IMR-90 (cell line): ENCODE results near the gene BTBD1. TPM values are rescaled to one million over a fixed set of nuclear protein-coding genes. Genes with fewer than 3 reads are reported as not detected.

ENCODE experiments used
- ATAC-seq: fragments of 200-7000 bp; cut with Tn5 transposase; 2 replicates; pipeline ENCODE4 v1.9.1; 2020; ENCODE audit warnings: low read depth, mild to moderate bottlenecking, moderate library complexity
- BruUV-seq: library from RNA; stranded (reverse); fragments of 400-500 nt; replicated peaks from 2 replicates; lab custom pipeline; 2021; lab: Mats Ljungman, UMichigan
- CTCF ChIA-PET: fragments of 300-600 bp; formaldehyde crosslinking; extraction: SDS; loops from one replicate; lab custom pipeline; 2021; ENCODE audit warnings: antibody characterized with exemption; lab: Yijun Ruan, JAX
- POLR2A ChIA-PET: fragments of 300-600 bp; sonication (Branson Sonifier 250); formaldehyde crosslinking; loops from one replicate; lab custom pipeline; 2022; ENCODE audit warnings: antibody characterized with exemption; ENCODE audit not compliant: unreplicated experiment; lab: Charles Lee
- DNase-seq: peaks from one replicate; pipeline ENCODE4 v3.0.0; 2013
- H2AFZ ChIP-seq: replicated peaks from 2 replicates; pipeline ENCODE3; 2013; ENCODE audit warnings: low read length, mild to moderate bottlenecking; ENCODE audit not compliant: poor library complexity
- H2AK5ac ChIP-seq: 2 replicates; pipeline ENCODE4 v1.6.1; 2013; ENCODE audit warnings: low read depth, low read length, inconsistent platforms
- H2AK9ac ChIP-seq: replicated peaks from 2 replicates; pipeline ENCODE3; 2013; ENCODE audit warnings: mild to moderate bottlenecking, low read depth, low read length, moderate library complexity; ENCODE audit not compliant: poor library complexity
- H2BK120ac ChIP-seq: 2 replicates; pipeline ENCODE4 v1.6.1; 2013; ENCODE audit warnings: low read depth, low read length, inconsistent platforms
- H2BK15ac ChIP-seq: 3 replicates; pipeline ENCODE4 v1.6.1; 2013; ENCODE audit warnings: low read depth, low read length, inconsistent platforms
- H2BK20ac ChIP-seq: 2 replicates; pipeline ENCODE4 v1.6.1; 2013; ENCODE audit warnings: low read depth, mild to moderate bottlenecking, inconsistent platforms, low read length, moderate library complexity
- H2BK5ac ChIP-seq: 2 replicates; pipeline ENCODE4 v1.6.1; 2013; ENCODE audit warnings: mild to moderate bottlenecking, low read depth, low read length, inconsistent platforms; ENCODE audit not compliant: poor library complexity, severe bottlenecking
- H3K14ac ChIP-seq: replicated peaks from 2 replicates; pipeline ENCODE4 v1.6.1; 2013; ENCODE audit warnings: low read depth, low read length, inconsistent platforms
- H3K18ac ChIP-seq: 2 replicates; pipeline ENCODE4 v1.6.1; 2013; ENCODE audit warnings: low read depth, low read length, control low read depth
- H3K23ac ChIP-seq: 2 replicates; pipeline ENCODE4 v1.6.1; 2013; ENCODE audit warnings: low read depth, low read length, inconsistent platforms
- H3K27ac ChIP-seq: 2 replicates; pipeline ENCODE4 v1.5.1; 2013; ENCODE audit warnings: mild to moderate bottlenecking, control low read depth, low read length; ENCODE audit not compliant: insufficient read depth
- H3K27me3 ChIP-seq: 2 replicates; pipeline ENCODE4 v1.6.1; 2013; ENCODE audit warnings: low read length; ENCODE audit not compliant: control insufficient read depth, insufficient read depth
- H3K36me3 ChIP-seq: 2 replicates; pipeline ENCODE4 v1.6.1; 2013; ENCODE audit warnings: low read length, mixed read lengths; ENCODE audit not compliant: control insufficient read depth, insufficient read depth
- H3K4ac ChIP-seq: 2 replicates; pipeline ENCODE4 v1.6.1; 2013; ENCODE audit warnings: low read depth, low read length, inconsistent platforms
- H3K4me1 ChIP-seq: 2 replicates; pipeline ENCODE4 v1.6.1; 2013; ENCODE audit warnings: low read length, mixed read lengths; ENCODE audit not compliant: control insufficient read depth, insufficient read depth
- H3K4me2 ChIP-seq: 2 replicates; pipeline ENCODE4 v1.6.1; 2013; ENCODE audit warnings: low read depth, mild to moderate bottlenecking, control low read depth, low read length, moderate library complexity
- H3K4me3 ChIP-seq: 2 replicates; pipeline ENCODE4 v1.5.1; 2013; ENCODE audit warnings: low read depth, mild to moderate bottlenecking, control low read depth, low read length, moderate library complexity; ENCODE audit not compliant: insufficient read depth
- H3K56ac ChIP-seq: 2 replicates; pipeline ENCODE4 v1.6.1; 2013; ENCODE audit warnings: low read length, inconsistent platforms; ENCODE audit not compliant: insufficient read depth; ENCODE audit errors: extremely low read depth
- H3K79me1 ChIP-seq, 2 experiments: 2 replicates each; pipeline ENCODE4 v1.6.1; 2013; ENCODE audit warnings: low read length in 2 of 2, inconsistent platforms in 1 of 2, low read depth in 1 of 2
- H3K9ac ChIP-seq: 2 replicates; pipeline ENCODE4 v1.6.1; 2013; ENCODE audit warnings: low read depth, low read length, control low read depth
- H3K9me1 ChIP-seq: 2 replicates; pipeline ENCODE4 v1.6.1; 2013; ENCODE audit warnings: low read length, inconsistent platforms; ENCODE audit not compliant: insufficient read depth
- H3K9me3 ChIP-seq: 2 replicates; pipeline ENCODE4 v1.6.1; 2013; ENCODE audit warnings: low read length; ENCODE audit not compliant: control insufficient read depth, insufficient read depth
- H4K20me1 ChIP-seq: 2 replicates; pipeline ENCODE4 v1.6.1; 2013; ENCODE audit warnings: low read length, inconsistent platforms; ENCODE audit not compliant: insufficient read depth
- H4K5ac ChIP-seq: 2 replicates; pipeline ENCODE4 v1.6.1; 2013; ENCODE audit warnings: mild to moderate bottlenecking, low read depth, low read length, control low read depth
- H4K8ac ChIP-seq, 2 experiments: 2 replicates each; pipeline ENCODE4 v1.6.1; 2013; ENCODE audit warnings: low read depth in 2 of 2, low read length in 2 of 2, control low read depth in 1 of 2, inconsistent platforms in 1 of 2
- H4K91ac ChIP-seq: 2 replicates; pipeline ENCODE4 v1.6.1; 2013; ENCODE audit warnings: low read depth, low read length, inconsistent platforms; ENCODE audit not compliant: insufficient read depth
- BHLHE40 ChIP-seq: fragments of 150-350 bp; IDR thresholded peaks from 2 replicates; pipeline ENCODE4 v1.6.1; 2016; ENCODE audit warnings: mild to moderate bottlenecking, low read depth, low read length
- CHD1 ChIP-seq: IDR thresholded peaks from 2 replicates; pipeline ENCODE4 v1.6.1; 2012; ENCODE audit warnings: low read depth, low read length, improper control_type of control experiment
- FOS ChIP-seq: fragments of 150-350 bp; IDR thresholded peaks from 2 replicates; pipeline ENCODE4 v1.6.1; 2016; ENCODE audit warnings: low read depth, low read length
- MAFK ChIP-seq: IDR thresholded peaks from 2 replicates; pipeline ENCODE4 v1.6.1; 2012; ENCODE audit warnings: low read depth, low read length, improper control_type of control experiment
- MXI1 ChIP-seq: IDR thresholded peaks from 2 replicates; pipeline ENCODE4 v1.6.1; 2012; ENCODE audit warnings: low read depth, mild to moderate bottlenecking, low read length, moderate library complexity, borderline replicate concordance
- POLR2A ChIP-seq: IDR thresholded peaks from 2 replicates; pipeline ENCODE4 v1.6.1; 2012; ENCODE audit warnings: mild to moderate bottlenecking, low read depth, low read length
- RAD21 ChIP-seq: IDR thresholded peaks from 2 replicates; pipeline ENCODE4 v1.6.1; 2012; ENCODE audit warnings: low read length, improper control_type of control experiment
- RCOR1 ChIP-seq: IDR thresholded peaks from 2 replicates; pipeline ENCODE4 v1.6.1; 2012; ENCODE audit warnings: mild to moderate bottlenecking, low read length, improper control_type of control experiment; ENCODE audit not compliant: insufficient replicate concordance
- USF2 ChIP-seq: fragments of 150-350 bp; IDR thresholded peaks from 2 replicates; pipeline ENCODE4 v1.6.1; 2017; ENCODE audit warnings: mild to moderate bottlenecking, antibody characterized with exemption, low read length, low read depth
- WGBS, 2 experiments: methylation state at CpG; one replicate each; pipeline versions ENCODE4 v1.1.5 to v1.1.7; 2013; ENCODE audit warnings: missing lambda C conversion rate in 2 of 2; ENCODE audit not compliant: insufficient read length in 1 of 2; ENCODE audit errors: extremely low coverage in 2 of 2; 5-methylcytosine and 5-hydroxymethylcytosine counted together
- dilution Hi-C: fragments of 300-500 bp; cut with HindIII; formaldehyde crosslinking; loops from one replicate; pipeline ENCODE4 v1.14.3; 2018; ENCODE audit warnings: low sequenced_read_pairs; ENCODE audit not compliant: unreplicated experiment
- in situ Hi-C: fragments of 300-500 bp; cut with MboI; formaldehyde crosslinking; loops from 3 replicates; pipeline ENCODE4 v1.14.3; 2019; ENCODE audit warnings: low sequenced_read_pairs, inconsistent platforms, mixed read lengths
- intact Hi-C: fragments of 100-400 bp; cut with micrococcal nuclease; formaldehyde crosslinking; loops from 2 replicates; pipeline ENCODE4 v1.10.0; 2022
- polyA plus RNA-seq, 3 experiments: library from polyadenylated mRNA; depleted of rRNA; stranded (reverse); fragments of >200 nt; gene quantifications; 2 replicates each; pipeline ENCODE4 v1.2.3, GENCODE V29; 2012; ENCODE audit warnings: low replicate concordance in 1 of 3
- total RNA-seq: library from RNA; depleted of rRNA; stranded (reverse); fragments of >200 nt; gene quantifications from 2 replicates; pipeline ENCODE4 v1.2.3, GENCODE V29; 2012

The BTBD1 gene
- total and polyA plus RNA-seq, 2 of the 4 experiments (the other 2 are of a cell fraction), result 39.3 to 78.7 TPM

- CTCF ChIA-PET, result no interaction called here
- no peak overlapping the region for H3K4me3 ChIP-seq
- no peak overlapping the region for H2BK15ac ChIP-seq
- no peak for ATAC-seq
- H2BK120ac ChIP-seq, result no peak overlapping the region
- no peaks in the 10 kb centered on the region for H3K4me1 ChIP-seq
- H2AK9ac ChIP-seq, result no peak overlapping the region
- H2BK5ac ChIP-seq, result no peak overlapping the region
- intact Hi-C loops, result no loop called here
- H3K27ac ChIP-seq, result no peak overlapping the region
- DNase-seq, result no peak
- no peak overlapping the region for H3K9ac ChIP-seq
- no peaks in the 10 kb centered on the region for H4K20me1 ChIP-seq
- no peak overlapping the region for H3K18ac ChIP-seq
- no peak overlapping the region for H3K4me2 ChIP-seq
- H4K8ac ChIP-seq, result no peak overlapping the region
- TF ChIP-seq MAFK, result no peak
- no peak for TF ChIP-seq CHD1
- TF ChIP-seq USF2, result no peak
- TF ChIP-seq MXI1, result no peak
- no peak for TF ChIP-seq FOS
- TF ChIP-seq BHLHE40, result no peak
- TF ChIP-seq RCOR1, result no peak
- no peak for TF ChIP-seq RAD21
- TF ChIP-seq POLR2A, result no peak
- in situ Hi-C loops, result no loop called here
- H4K5ac ChIP-seq, result no peak overlapping the region
- WGBS, 2 experiments, result no CpG with 5 or more reads among the region's 2 CpGs
- BruUV-seq, result no TSS peak
- H3K9me1 ChIP-seq, result no peaks in the 10 kb centered on the region
- no peak overlapping the region for H3K4ac ChIP-seq
- no peak overlapping the region for H2AK5ac ChIP-seq
- no peaks in the 10 kb centered on the region for H3K36me3 ChIP-seq
- dilution Hi-C loops, result no loop called here
- H3K27me3 ChIP-seq, result peaks cover 22% of the 10 kb centered on the region
- H4K91ac ChIP-seq, result no peak overlapping the region
- H3K56ac ChIP-seq, result no peak overlapping the region
- no peaks in the 10 kb centered on the region for H3K79me1 ChIP-seq
- H2BK20ac ChIP-seq, result no peak overlapping the region
- no peak overlapping the region for H3K14ac ChIP-seq
- no peak overlapping the region for H3K23ac ChIP-seq
- H2AFZ ChIP-seq, result no peak overlapping the region
- H3K9me3 ChIP-seq, result peaks cover 5% of the 10 kb centered on the region
- POLR2A ChIA-PET, result no interaction called here
Observed at GRCh38 chr15:83100097-83100646, 33.1 kb upstream of the BTBD1 start.
